NK-92 (cell line): ENCODE data around the gene ADGRE3.
"Not testable (repeated sequence)": the region's sequence is repeated elsewhere in the genome, so short reads cannot be mapped to it uniquely, and the experiment has no call there.

ENCODE experiments used
- DNase-seq: peaks from one replicate; lab custom pipeline; 2025; ENCODE audit not compliant: unreplicated experiment; lab: John Stamatoyannopoulos, UW

Gene ADGRE3

GRCh38 chr19:14669940-14670339, 4.7 kb downstream of the ADGRE3 start:
- no peak for DNase-seq

- no peak for DNase-seq
Measured at GRCh38 chr19:14661372-14661924, 13.2 kb downstream of the ADGRE3 start.

DNA sequence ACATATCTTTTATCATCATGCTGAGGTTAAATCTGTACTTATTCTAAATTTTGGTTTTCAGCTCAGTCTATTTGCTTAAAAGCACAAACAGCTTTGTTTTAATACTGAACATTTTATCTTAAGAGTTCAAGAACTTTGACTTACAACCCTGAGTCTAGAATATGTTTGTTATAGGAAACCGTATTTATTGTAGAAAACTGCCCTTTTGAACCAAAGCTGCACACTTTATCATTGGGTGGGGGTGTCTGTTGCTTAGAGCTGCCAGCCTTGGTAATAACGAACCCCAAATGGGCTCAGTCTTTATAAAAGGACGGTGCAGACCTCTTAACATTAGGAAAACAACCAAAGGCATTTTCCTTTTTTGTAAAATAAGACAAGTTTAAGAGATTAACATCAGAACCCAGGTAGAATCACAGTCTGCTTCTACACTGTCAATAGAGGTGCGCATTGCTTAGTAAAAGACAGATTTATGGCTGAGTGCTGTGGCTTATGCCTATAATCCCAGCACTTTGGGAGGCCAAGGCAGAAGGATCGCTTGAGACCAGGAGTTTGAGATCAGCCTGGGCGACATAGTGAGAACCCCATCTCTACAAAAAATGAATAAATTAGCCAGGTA, 14.7 kb downstream of the ADGRE3 start:
- DNase-seq: no peak

DNA sequence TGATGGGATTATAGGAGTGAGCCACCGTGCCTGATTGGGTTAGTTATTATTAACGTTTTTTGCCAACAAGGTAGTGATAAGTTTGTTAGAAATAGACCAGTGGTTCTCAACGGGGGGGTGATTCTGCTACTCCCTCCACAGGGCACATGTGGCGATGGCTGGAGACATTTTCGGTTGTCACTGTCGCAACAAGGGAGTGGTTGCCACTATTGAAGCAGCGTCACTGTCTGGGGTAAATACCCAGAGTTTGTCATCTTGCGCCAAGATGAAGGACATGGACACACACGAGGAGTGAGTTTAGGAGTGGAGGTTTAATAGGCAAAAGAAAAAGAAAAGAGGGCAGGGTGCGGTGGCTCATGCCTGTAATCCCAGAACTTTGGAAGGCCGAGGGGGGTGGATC, 18.9 kb downstream of the ADGRE3 start:
- no peak for DNase-seq

- DNase-seq: no peak
Measured at GRCh38 chr19:14654786-14655560, 19.7 kb downstream of the ADGRE3 start.

- DNase-seq: no peak
Measured at GRCh38 chr19:14650161-14650560, 24.5 kb downstream of the ADGRE3 start.

DNA sequence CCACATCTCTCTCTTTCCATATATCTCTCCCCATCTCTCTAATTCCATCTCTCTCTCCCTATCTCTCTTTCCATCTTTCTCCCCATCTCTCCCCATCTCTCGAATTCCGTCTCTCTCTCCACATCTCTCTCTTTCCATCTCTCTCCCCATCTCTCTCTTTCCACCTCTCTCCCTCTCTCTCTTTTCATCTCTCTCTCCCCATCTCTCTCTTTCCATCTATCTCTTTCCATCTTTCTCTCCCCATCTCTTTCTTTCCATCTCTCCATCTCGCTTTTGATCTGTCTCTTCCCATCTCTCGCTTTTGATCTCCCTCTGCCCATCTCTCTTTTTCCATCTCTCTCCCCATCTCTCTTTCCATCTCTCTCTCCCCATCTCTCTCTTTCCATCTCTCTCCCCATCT, 25.6 kb downstream of the ADGRE3 start:
- DNase-seq: no peak

GRCh38 chr19:14648506-14648905, 26.1 kb downstream of the ADGRE3 start:
- DNase-seq: no peak

- no peak for DNase-seq
Measured at GRCh38 chr19:14639536-14640277, 34.9 kb downstream of the ADGRE3 start.

GRCh38 chr19:14632286-14632685, 42.4 kb downstream of the ADGRE3 start:
- DNase-seq: no peak

- no peak for DNase-seq
Measured at GRCh38 chr19:14629557-14629956, 45.1 kb downstream of the ADGRE3 start.

GRCh38 chr19:14624491-14624890, 50.2 kb downstream of the ADGRE3 start:
- DNase-seq: not testable (repeated sequence)

- no peak for DNase-seq
Measured at GRCh38 chr19:14619404-14619803, 55.2 kb downstream of the ADGRE3 start.

DNA sequence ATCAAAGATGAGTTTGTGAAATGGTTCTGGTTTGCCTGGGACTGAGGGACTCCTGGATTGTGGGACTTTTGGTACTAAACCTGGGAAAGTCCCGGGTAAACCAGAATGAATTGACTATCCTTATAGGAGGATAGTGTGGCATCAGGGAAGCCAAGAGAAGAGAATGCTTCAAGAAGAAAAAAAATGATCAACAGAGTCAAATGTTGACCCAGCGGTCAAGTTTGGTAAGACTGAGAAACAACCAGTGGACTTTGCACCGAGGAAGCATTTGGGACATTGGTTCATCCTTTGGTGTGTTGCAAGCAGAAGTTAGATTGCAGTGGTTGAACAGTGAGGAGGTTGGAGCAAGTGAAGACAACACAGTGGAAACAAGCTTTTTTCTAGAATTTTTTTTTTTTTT, 58.2 kb downstream of the ADGRE3 start:
- DNase-seq: no peak

DNA sequence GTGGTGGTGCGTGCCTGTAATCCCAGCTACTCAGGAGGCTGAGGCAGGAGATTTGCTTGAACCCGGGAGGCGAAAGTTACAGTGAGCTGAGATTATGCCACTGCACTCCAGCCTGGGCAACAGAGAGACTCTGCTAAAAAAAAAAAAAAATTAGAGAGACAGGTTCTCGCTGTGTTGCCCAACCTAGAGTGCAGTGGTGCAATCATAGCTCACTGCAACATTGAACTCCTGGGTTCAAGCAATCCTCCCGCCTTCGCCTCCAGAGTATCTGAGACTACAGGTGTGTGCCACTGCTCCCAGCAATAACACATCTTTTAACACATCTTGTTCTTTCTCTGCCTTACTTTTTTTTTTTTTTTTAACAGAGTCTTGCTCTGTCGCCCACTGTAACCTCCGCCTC, 59.0 kb downstream of the ADGRE3 start:
- DNase-seq: no peak

DNA sequence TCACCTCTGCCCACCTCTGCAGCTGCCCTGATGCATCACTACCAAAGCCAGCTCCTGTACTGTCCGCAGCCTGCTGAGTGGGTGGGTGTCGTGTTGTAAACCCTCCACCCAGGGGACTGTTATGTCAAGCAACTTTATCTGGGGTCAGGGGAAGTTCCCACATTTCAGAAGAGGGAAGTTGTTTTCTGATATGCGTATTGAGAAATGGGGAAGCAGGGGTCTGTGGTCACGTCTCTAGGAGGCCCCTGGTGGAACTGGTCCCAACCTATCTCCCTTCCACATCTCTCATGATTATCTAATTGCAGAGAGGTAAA, 60.6 kb downstream of the ADGRE3 start:
- DNase-seq: no peak

DNA sequence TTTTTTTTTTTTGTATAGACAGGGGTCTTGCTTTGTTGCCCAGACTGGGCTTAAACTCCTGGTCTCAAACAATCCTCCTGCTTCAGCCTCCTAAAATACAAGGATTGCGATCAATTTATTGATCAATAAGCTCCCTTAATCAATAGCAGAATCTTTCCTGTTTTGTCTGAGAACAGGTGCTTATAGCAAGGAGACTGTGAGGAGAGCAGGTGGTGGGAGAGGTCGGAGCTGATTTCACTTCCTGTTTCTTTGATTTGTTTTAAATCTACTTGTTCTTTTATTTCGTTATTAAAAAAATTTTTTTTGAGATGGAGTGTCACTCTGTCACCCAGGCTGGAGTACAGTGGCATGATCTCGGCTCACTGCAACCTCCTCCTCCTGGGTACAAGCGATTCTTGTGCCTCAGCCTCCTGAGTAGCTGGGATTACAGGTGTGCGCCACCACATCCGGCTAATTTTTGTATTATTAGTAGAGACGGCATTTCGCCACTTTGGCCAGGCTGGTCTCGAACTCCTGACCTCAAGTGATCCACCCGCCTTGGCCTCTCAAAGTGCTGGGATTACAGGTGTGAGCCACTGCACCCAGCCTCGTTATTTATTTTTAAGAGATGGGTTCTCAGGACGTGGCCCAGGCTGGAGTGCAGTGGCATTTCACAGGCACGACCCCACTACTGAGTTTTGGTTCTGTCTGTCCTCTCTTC, 61.1 kb downstream of the ADGRE3 start:
- not testable (repeated sequence) for DNase-seq

DNA sequence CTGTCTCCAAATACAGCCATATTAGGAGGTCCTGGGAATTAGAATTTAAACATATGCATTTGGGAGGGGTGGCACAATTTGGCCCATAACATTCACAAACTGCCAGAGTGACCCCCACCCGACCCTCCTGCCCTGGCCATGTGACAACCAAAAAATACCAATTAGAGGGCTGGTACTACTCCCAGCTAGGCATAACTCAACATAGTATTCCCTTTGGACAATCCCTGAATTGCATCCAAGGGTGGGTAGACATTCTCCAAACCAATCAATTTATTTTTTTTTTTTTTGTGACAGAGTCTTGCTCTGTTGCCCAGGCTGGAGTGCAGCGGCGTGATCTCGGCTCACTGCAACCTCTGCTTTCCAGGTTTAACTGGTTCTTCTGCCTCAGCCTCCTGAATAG, 62.0 kb downstream of the ADGRE3 start:
- DNase-seq: no peak

- DNase-seq: not testable (repeated sequence)
Measured at GRCh38 chr19:14612242-14612641, 62.4 kb downstream of the ADGRE3 start.

- no peak for DNase-seq
Measured at GRCh38 chr19:14611051-14611450, 63.6 kb downstream of the ADGRE3 start.

DNA sequence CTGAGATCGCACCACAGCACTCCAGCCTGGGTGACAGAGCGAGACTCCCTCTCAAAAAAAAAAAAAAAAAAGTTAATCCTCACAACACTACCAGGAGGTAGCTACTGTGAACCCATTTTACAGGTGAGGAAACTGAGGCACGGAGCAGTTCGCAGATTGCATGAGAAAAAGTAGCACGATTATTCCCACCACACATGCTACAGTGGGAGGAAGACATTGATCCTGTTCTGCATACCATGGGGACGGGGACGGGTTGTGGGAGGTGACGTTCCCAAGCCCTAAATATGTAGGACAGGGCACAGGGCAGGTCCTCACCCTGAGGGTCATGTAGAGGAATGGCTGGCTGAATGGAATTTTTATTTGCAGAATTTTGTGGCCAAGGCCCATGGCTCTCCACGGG, 68.0 kb downstream of the ADGRE3 start:
- no peak for DNase-seq
